Glutamatergic neuron (in vitro differentiated cells): ENCODE results near the gene RAD18. TPM values are rescaled to one million over a fixed set of nuclear protein-coding genes. Genes with fewer than 3 reads are reported as not detected.

Experiments used
- DNase-seq: peaks from one replicate; pipeline ENCODE4 v3.0.0; 2022
- H3K27ac Mint-ChIP-seq: one replicate; pipeline ENCODE4 v1.8.0; 2020; ENCODE audit warnings: mild to moderate bottlenecking, mixed read lengths, inconsistent platforms; ENCODE audit not compliant: unreplicated experiment
- H3K27me3 Mint-ChIP-seq: one replicate; pipeline ENCODE4 v1.8.0; 2020; ENCODE audit warnings: mild to moderate bottlenecking, moderate library complexity, mixed read lengths, inconsistent platforms; ENCODE audit not compliant: unreplicated experiment
- H3K36me3 Mint-ChIP-seq: one replicate; pipeline ENCODE4 v1.8.0; 2020; ENCODE audit warnings: mild to moderate bottlenecking, mixed read lengths, inconsistent platforms; ENCODE audit not compliant: unreplicated experiment
- H3K4me1 Mint-ChIP-seq: one replicate; pipeline ENCODE4 v1.8.0; 2020; ENCODE audit warnings: mild to moderate bottlenecking, low read depth, mixed read lengths, inconsistent platforms; ENCODE audit not compliant: unreplicated experiment
- H3K4me3 Mint-ChIP-seq: one replicate; pipeline ENCODE4 v1.8.0; 2020; ENCODE audit warnings: mild to moderate bottlenecking, mixed read lengths, inconsistent platforms; ENCODE audit not compliant: unreplicated experiment
- H3K9me3 Mint-ChIP-seq: one replicate; pipeline ENCODE4 v1.8.0; 2020; ENCODE audit warnings: mild to moderate bottlenecking, moderate library complexity, mixed read lengths, inconsistent platforms; ENCODE audit not compliant: unreplicated experiment
- total RNA-seq: library from RNA; stranded (reverse); fragmentation: NEBNext Ultra II Directional; extraction: Animal tissue kit (Norgen Biotek cat#: 25700); gene quantifications from one replicate; pipeline ENCODE4 v1.2.1, GENCODE V29; 2021; ENCODE audit not compliant: unreplicated experiment
- TF ChIP-seq, protein P1 (sequence below): fragments of 200-600 bp; sonication (generic); IDR thresholded peaks from one replicate; pipeline ENCODE4 v1.5.0; 2021; ENCODE audit not compliant: partially characterized antibody, unreplicated experiment

Gene RAD18
- total RNA-seq, 1 donor from 2014 or later, result 11.9 TPM

DNA sequence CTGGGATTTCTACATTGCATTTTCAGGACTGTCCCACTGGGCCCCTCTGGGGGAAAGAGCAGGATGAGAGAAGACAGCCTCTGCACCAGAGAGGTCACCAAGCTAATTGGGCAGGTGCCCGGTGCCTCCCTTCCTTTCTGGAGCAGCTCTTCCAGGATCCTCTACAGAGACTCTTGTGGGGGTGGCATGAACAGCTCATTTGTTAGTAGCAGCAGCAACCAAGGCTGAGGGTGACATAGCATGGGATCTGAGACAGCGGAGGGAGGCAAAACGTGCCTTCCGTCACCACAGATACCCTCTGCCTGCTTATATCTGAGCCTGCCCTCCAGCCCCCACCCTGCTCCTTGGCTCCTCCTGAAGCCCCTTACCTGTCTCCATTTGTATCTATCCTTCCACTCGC is 110.8 kb downstream of the RAD18 start:
- H3K36me3 Mint-ChIP-seq, result no peaks in the 10 kb centered on the region
- DNase-seq, result no peak
- no peaks in the 10 kb centered on the region for H3K4me1 Mint-ChIP-seq
- no peak overlapping the region for H3K27ac Mint-ChIP-seq
- H3K9me3 Mint-ChIP-seq, result peaks cover 2% of the 10 kb centered on the region
- H3K4me3 Mint-ChIP-seq, result no peak overlapping the region
- TF ChIP-seq, protein P1, sequence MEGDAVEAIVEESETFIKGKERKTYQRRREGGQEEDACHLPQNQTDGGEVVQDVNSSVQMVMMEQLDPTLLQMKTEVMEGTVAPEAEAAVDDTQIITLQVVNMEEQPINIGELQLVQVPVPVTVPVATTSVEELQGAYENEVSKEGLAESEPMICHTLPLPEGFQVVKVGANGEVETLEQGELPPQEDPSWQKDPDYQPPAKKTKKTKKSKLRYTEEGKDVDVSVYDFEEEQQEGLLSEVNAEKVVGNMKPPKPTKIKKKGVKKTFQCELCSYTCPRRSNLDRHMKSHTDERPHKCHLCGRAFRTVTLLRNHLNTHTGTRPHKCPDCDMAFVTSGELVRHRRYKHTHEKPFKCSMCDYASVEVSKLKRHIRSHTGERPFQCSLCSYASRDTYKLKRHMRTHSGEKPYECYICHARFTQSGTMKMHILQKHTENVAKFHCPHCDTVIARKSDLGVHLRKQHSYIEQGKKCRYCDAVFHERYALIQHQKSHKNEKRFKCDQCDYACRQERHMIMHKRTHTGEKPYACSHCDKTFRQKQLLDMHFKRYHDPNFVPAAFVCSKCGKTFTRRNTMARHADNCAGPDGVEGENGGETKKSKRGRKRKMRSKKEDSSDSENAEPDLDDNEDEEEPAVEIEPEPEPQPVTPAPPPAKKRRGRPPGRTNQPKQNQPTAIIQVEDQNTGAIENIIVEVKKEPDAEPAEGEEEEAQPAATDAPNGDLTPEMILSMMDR, result no peak
- H3K27me3 Mint-ChIP-seq, result peaks cover 1% of the 10 kb centered on the region

DNA sequence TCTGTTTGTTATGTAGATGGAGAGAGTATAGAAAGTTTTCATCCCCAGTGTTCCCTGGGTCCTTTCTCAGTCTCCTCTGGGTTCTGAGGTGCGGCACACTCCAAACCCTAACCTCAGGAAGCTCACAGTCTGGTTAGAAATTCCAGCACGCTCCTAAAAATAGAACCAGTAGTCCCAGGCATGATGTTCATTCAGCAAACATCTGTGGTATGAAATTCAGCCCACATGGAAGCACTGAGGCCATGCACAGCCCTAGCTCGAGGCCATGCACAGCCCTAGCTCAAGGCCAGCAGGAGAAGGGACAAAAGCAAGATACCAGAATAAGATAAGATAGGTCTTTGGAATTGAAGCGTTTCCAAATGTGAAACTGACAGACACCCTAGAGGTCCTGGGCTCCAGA is 111.6 kb downstream of the RAD18 start:
- no peaks in the 10 kb centered on the region for H3K4me1 Mint-ChIP-seq
- peaks cover 2% of the 10 kb centered on the region for H3K9me3 Mint-ChIP-seq
- peaks cover 1% of the 10 kb centered on the region for H3K27me3 Mint-ChIP-seq
- DNase-seq, result no peak
- H3K36me3 Mint-ChIP-seq, result no peaks in the 10 kb centered on the region
- no peak overlapping the region for H3K4me3 Mint-ChIP-seq
- no peak overlapping the region for H3K27ac Mint-ChIP-seq
- TF ChIP-seq, protein P1, result no peak

DNA sequence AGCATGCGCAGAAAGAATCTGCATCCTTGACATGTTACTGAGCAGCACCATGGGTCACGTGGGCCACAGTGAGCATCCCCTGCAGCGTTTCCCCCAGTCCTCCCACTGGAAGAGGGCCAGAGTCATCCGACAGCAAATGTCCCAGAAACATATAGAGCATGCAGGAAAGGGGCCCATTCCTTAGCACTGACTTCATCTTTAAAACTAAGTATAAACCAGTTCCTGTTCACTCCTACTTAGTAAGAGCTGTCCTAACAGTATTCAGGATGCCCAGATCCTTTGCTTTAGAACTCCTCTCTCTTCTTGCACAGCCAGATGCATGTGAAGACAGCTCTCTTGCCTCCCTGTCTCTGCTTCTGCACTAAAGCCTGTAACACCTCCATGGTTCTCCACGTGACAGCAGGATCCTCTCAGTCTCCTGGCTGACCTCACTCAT is 114.6 kb downstream of the RAD18 start:
- DNase-seq, result no peak
- Mint-ChIP-seq H3K4me1 (no peaks in the 10 kb centered on the region), H3K36me3 (peaks cover 5% of the 10 kb centered on the region), H3K27me3 (no peaks in the 10 kb centered on the region), H3K9me3 (no peaks in the 10 kb centered on the region), H3K4me3 (no peak overlapping the region), H3K27ac (no peak overlapping the region)
- TF ChIP-seq, protein P1, result no peak

DNA sequence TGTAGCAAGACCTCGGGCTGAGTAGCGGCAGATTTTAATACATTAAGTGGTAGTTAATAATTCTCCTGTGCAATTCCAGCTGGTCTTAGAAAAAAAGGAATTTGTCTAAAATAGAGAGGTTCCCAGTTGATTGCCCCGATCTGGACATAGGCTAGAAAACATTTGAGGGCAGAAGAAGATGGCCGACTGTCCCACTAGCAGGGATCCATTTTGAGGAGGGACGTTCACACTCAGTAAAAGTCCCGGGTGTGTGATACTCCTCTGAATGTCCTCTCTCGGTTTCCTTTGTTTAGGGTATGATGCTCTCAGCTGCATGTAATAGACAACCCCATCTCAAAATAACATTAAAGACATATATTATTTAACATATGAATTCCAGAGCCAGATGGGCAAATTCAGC is 116.0 kb downstream of the RAD18 start:
- Mint-ChIP-seq H3K36me3 (peaks cover 5% of the 10 kb centered on the region), H3K27me3 (no peaks in the 10 kb centered on the region), H3K27ac (no peak overlapping the region), H3K4me3 (no peak overlapping the region), H3K9me3 (no peaks in the 10 kb centered on the region), H3K4me1 (no peaks in the 10 kb centered on the region)
- TF ChIP-seq, protein P1, result no peak
- no peak for DNase-seq

DNA sequence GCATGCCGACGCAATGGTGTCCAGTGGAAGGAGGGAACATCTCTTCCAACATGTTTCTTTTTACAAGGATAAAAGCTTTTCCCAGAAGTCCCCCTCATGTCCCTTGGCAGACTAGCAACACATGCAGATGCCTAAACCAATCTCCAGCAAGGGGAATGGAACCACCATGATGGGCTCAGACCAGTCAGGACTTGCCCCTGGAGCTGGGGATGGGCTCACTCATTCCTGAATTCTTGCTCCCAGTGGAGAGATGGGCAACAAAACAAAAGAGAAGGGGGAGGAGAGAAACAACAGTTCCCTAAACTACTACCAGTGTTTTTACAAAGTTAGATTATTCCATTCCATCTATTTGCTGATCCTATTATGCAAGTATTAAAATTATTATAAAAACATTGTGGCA is 117.1 kb downstream of the RAD18 start:
- no peak overlapping the region for H3K27ac Mint-ChIP-seq
- no peaks in the 10 kb centered on the region for H3K4me1 Mint-ChIP-seq
- no peak overlapping the region for H3K4me3 Mint-ChIP-seq
- TF ChIP-seq, protein P1, result no peak
- H3K36me3 Mint-ChIP-seq, result peaks cover 5% of the 10 kb centered on the region
- no peak for DNase-seq
- H3K9me3 Mint-ChIP-seq, result no peaks in the 10 kb centered on the region
- H3K27me3 Mint-ChIP-seq, result no peaks in the 10 kb centered on the region
